IPS-NIHi7 (cell line): ENCODE data around the gene HSPA12B.

ENCODE experiments used
- DNase-seq: peaks from one replicate; pipeline ENCODE4 v3.0.0; 2012; ENCODE audit warnings: mixed read lengths; ENCODE audit errors: extremely low spot score

HSPA12B gene

DNA sequence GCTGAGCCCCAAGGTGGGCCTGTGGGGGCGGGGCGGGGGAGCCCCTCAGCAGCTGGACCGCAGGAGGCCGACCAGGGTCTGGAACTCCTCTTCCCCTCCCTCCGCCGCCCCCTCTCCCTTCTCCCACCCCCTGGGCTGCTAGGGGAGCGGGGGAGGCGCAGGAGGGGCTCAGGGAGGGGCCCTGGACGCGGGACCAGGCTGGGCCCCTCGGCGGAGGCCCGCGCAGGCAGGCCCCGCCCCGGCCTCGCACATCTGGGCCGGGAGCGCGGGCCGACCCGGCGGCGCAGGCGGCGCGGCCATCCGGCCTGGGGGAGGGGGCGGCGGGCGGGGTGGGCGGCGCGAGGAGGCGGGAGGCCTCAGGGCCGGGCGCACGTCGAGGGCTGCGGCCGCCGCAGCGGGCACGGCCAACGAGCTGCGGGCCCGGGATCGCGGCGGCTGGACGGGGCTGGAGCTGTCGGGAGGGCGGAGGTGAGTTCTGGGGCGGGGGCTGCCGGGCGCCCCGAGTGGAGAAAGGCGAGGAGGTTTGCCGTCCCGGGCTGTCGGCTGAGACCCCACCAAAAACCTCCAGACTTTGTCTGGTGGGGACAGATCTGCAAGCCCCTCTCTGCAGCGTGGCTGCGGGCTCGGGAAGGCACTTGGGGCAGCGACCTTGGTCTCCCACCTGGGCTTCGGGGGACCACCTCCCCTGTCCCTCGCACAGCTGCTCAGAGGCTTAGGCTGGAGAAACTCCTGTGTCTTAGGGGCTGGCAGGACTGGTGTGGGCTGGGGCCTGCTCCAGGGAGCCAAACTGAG is at the start of gene HSPA12B:
TSS of gene HSPA12B (plus strand) at position 359 of the 792 bp plus-strand sequence. CDS start 5,990 bp downstream, outside the sequence.
- peak; percentile 86 for DNase-seq

- no peak for DNase-seq
Observed at GRCh38 chr20:3685341-3685740, 47.1 kb upstream of the HSPA12B start.

DNA sequence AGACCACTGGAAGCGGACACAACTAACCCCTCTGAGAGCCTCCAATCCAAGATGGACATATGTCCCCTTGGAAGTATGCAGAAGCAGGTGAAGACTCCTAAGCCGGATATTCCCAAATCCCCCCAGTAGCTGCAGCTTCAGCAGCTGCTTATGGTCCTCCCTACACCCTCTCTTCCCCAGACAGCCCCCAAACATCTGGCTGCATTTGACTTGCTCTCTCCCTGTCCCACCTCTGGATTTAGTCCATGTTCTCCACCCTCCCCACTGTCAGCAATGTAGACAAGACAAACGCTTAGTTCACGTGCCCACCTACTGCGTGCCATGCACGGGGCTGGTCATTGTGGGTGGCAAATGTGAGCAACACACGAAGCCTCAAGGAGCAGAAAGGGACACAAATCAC is 46.1 kb upstream of the HSPA12B start:
- DNase-seq: no peak

GRCh38 chr20:3686867-3687321 is 45.6 kb upstream of the HSPA12B start:
- no peak for DNase-seq

- DNase-seq: peak; percentile 67
Observed at GRCh38 chr20:3687655-3688054, 44.8 kb upstream of the HSPA12B start.

GRCh38 chr20:3689978-3690377 is 42.5 kb upstream of the HSPA12B start:
- DNase-seq: no peak

- no peak for DNase-seq
Observed at GRCh38 chr20:3690413-3690812, 42.1 kb upstream of the HSPA12B start.

DNA sequence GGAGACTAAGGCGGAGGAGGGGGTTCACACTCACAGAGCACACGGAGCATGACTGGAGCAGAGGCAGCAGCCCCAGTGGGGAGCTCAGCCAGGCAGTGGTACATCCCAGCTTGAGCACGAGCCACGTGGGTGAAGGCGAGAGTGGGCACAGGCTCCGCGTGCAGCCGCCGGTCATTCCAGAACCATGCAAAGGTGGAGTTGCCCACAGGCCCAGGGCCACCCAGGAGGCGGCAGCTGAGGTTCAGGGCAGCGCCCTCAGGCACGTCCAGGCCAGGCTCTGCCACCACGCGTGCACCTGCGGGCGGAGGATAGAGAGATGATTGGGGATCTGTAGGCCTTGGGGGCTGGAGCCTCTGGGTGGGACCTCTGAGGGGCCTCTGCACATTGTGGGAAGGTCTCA is 41.2 kb upstream of the HSPA12B start:
- no peak for DNase-seq

DNA sequence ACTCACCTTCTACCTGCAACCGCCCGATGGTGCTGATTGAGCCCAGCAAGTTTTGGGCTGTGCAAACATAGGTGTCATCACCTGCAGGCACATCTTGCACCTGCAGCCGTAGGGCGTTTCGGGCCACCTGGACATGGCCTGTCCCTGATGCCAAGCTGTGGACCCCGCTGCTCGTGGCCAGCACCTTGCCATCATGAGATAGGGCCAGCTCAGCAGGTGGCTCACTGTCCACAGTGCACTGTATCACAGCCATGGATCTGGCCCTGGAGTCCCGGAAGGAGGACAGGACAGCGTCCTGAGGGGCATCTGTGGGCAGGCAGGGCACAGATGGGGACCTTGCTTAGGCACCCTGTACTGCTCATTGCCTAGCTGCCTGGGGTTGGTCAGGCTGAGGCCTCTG is 40.6 kb upstream of the HSPA12B start:
- no peak for DNase-seq

GRCh38 chr20:3692706-3693294 is 39.7 kb upstream of the HSPA12B start:
- no peak for DNase-seq

- DNase-seq: no peak
Observed at GRCh38 chr20:3693376-3693775, 39.1 kb upstream of the HSPA12B start.

GRCh38 chr20:3694864-3695263 is 37.6 kb upstream of the HSPA12B start:
- DNase-seq: no peak

DNA sequence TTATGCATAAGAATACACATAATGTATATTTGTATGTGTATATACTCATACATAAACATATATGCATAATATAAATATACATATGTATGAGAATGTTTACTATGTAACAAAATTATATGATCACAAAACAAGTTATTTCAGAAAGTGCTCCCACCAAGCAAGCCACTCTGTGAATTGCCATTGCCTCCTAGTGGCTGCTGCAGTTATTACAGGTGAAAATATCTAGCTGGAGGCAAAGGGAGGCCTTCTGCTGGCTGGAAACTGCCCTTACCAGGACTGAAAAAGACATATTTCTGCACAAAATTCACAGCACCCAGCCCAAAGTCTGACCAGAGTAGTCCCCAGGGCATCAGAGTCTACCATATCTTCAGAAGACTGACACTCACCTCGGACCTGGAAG is 36.3 kb upstream of the HSPA12B start:
- DNase-seq: peak; percentile 43

DNA sequence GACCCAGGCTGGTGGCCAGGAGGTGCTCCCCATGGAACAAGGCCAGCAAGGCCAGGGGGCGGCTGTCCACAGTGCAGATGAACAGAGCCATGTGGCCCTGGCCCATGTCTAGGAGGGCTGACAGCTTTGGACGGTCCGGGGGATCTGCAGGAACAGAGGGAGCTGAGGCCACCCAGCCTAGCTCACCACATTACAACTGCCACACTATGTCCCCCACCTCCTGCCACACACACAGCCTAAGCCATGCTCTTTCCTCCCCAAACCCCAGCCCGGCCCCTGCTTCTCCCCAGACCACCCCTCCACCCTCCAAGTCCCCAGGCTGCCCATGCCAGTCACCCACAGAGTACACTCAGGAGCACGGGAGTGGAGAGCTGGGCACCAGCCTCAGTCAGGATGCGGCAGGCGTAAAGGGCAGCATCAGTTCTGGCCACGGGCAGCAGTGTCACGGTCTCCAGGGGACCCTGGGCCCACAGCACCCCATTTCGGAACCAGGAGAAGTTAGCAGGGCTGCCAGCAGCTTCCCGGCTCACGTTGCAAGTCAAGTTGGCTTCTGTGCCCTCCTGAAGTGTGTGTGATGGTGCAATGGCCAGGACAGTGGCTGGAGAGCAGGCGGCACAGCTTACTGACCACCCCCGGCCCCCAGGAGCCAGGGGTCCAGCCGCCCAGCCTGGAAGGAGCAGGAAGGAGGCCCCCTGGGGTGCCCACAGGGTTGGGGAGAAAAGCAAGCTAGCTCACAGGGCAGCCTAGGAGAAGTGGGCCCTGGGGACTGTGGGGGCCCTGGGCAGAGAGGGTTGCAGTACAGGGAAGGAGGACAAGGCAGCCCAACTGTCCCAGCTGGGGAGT is 35.5 kb upstream of the HSPA12B start:
- no peak for DNase-seq

- DNase-seq: no peak
Observed at GRCh38 chr20:3697588-3698305, 34.7 kb upstream of the HSPA12B start.

GRCh38 chr20:3698591-3699001 is 33.9 kb upstream of the HSPA12B start:
- no peak for DNase-seq

DNA sequence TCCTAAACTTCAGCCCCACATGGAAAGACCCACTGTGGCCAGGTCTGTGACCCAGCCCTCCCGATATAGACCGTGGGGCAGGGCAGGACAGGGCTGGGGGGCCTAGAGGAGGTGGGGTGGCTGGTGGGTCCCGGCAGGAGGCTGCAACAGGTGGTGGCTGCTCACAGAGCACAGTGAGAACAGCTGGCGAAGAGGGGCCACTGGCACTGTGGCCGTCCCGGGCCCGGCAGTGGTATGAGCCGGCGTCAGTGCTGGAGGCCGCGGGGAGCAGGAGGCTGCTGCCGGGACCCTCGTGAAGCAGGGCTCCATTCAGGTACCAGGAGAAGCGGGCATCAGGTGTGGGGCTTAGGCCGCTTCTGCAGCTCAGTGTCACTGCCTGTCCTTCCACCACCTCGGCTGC is 33.4 kb upstream of the HSPA12B start:
- DNase-seq: no peak

GRCh38 chr20:3701061-3701998 is 31.2 kb upstream of the HSPA12B start:
- no peak for DNase-seq

GRCh38 chr20:3702611-3703391 is 29.7 kb upstream of the HSPA12B start:
- no peak for DNase-seq

DNA sequence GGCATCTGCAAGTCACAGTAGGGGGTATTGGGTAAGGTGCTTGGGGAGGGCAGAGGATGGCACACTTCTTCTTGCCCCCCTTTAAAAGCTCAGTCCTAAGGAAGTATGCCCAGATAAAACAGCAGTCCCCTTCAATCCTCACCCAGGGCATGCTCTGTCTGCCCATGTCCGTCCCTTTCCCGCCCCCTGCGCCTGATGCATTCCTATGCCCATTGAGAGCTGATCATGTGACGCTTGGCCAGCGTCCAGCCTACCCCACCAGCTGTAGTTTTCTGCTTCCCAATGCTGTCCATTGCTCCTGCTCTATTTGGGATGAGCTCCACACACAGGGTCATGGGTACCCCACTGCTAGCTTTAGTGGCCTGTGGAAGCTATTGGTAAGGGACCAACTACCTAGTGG is 28.4 kb upstream of the HSPA12B start:
- no peak for DNase-seq
